HCT116 (cell line): ENCODE measurements around the gene RNF7.
A peak's percentile ranks its signal among the peaks of the same experiment; 100 is the strongest.

Experiments used
- ATF3 ChIP-seq: IDR thresholded peaks from 2 replicates; pipeline ENCODE4 v1.6.1; 2012
- CTCF ChIP-seq, 3 experiments: fragments of 200-600 bp in 1 of 3; sonication (generic) in 1 of 3; IDR thresholded peaks in 2 of 3; conservative IDR thresholded peaks in 1 of 3; 2 replicates each; pipeline ENCODE4 v1.5.1; 2012 to 2017; ENCODE audit warnings: low read depth in 2 of 3, low read length in 2 of 3, antibody characterized with exemption in 1 of 3, borderline replicate concordance in 1 of 3, control low read depth in 1 of 3, mild to moderate bottlenecking in 1 of 3, mixed read lengths in 1 of 3, mixed run types in 1 of 3, moderate library complexity in 1 of 3; ENCODE audit not compliant: insufficient read depth in 1 of 3
- EZH2 ChIP-seq: fragments of 200-600 bp; sonication (generic); IDR thresholded peaks from 2 replicates; pipeline ENCODE4 v1.6.1; 2017; ENCODE audit warnings: antibody characterized with exemption, mixed run types
- JUND ChIP-seq: IDR thresholded peaks from 2 replicates; pipeline ENCODE4 v1.6.1; 2012
- POLR2A ChIP-seq: IDR thresholded peaks from 2 replicates; pipeline ENCODE4 v1.7.0; 2011; ENCODE audit warnings: borderline replicate concordance; ENCODE audit not compliant: insufficient read depth, insufficient read length; ENCODE audit errors: extremely low read depth
- REST ChIP-seq: IDR thresholded peaks from 2 replicates; pipeline ENCODE4 v1.6.1; 2012; ENCODE audit warnings: low read depth
- TCF7L2 ChIP-seq: IDR thresholded peaks from 2 replicates; pipeline ENCODE4 v1.7.0; 2011; ENCODE audit warnings: borderline replicate concordance, inconsistent platforms; ENCODE audit not compliant: insufficient read depth, insufficient read length; ENCODE audit errors: extremely low read depth

- peak in 2 of 3 experiments; percentile 27 to 28; a peak in 3 of 6 replicates for TF ChIP-seq CTCF (IDR thresholded peaks at IDR 0.05 in 2 of 3, conservative IDR thresholded peaks at IDR 0.05 in 1 of 3; ENCODE audit: borderline replicate concordance in 1 of 3, insufficient read depth in 1 of 3, low read depth in 2 of 3, low read length in 2 of 3)
- no peak for TF ChIP-seq POLR2A
- TF ChIP-seq JUND, result no peak
- TF ChIP-seq TCF7L2, result no peak
- TF ChIP-seq ATF3, result no peak
- no peak for TF ChIP-seq EZH2
- no peak for TF ChIP-seq REST
Measured at GRCh38 chr3:141793476-141794260, 55.6 kb downstream of the RNF7 start.
